Motor neuron (in vitro differentiated cells): ENCODE results near the gene CYB561D2. TPM values are rescaled to one million over a fixed set of nuclear protein-coding genes. Genes with fewer than 3 reads are reported as not detected.

Source experiments
- ATAC-seq, 8 experiments: fragments of 200-7000 bp; cut with Tn5 transposase; replicated peaks in 6 of 8; 2 replicates each; pipeline ENCODE4 v1.8.0; 2021; ENCODE audit warnings: mild to moderate bottlenecking in 8 of 8, moderate library complexity in 8 of 8
- H3K27ac ChIP-seq, 2 donors: fragments of 250-450 bp; sonication (Bioruptor Pico); 2 replicates each; pipeline ENCODE4 v1.9.0; 2021; ENCODE audit warnings: antibody characterized with exemption in 2 of 2, mild to moderate bottlenecking in 2 of 2, moderate library complexity in 1 of 2
- H3K4me1 ChIP-seq, 2 donors: fragments of 250-450 bp; sonication (Bioruptor Pico); replicated peaks in 1 of 2; 2 replicates each; pipeline ENCODE4 v1.6.1; 2021; ENCODE audit warnings: antibody characterized with exemption in 2 of 2, mild to moderate bottlenecking in 2 of 2, moderate library complexity in 1 of 2
- H3K4me3 ChIP-seq, 5 donors: fragments of 250-450 bp; sonication (Bioruptor Pico); 2 replicates each; pipeline ENCODE4 v1.9.0; 2021; ENCODE audit warnings: antibody characterized with exemption in 5 of 5, mild to moderate bottlenecking in 5 of 5, moderate library complexity in 4 of 5
- WGBS, 10 experiments: fragments of 450-650 bp; shearing (Covaris generic); methylation state at CpG; one replicate each; pipeline ENCODE4 v1.0.0; 2022; 5-methylcytosine and 5-hydroxymethylcytosine counted together
- in situ Hi-C, 9 experiments: fragments of 400-800 bp; cut with MboI; loops; one replicate each; pipeline ENCODE4 v1.15.0; 2021; ENCODE audit warnings: low sequenced_read_pairs in 9 of 9, low pct_unique_long_range_greater_than_20kb in 2 of 9; ENCODE audit not compliant: unreplicated experiment in 9 of 9
- total RNA-seq, 8 experiments: library from RNA; unstranded; fragments of 300-600 nt; gene quantifications; 2 replicates each; pipeline versions ENCODE4 v1.2.3 to v1.2.4, GENCODE V29; 2022

Gene CYB561D2
- total RNA-seq, 8 experiments from 2014 or later = 12.7 to 28.7 (median 19.0) TPM

- no peak overlapping the region for H3K4me3 ChIP-seq
- WGBS, 10 experiments = 7 to 41% (median 20%) methylated on average over 1 to 3 of the region's 5 CpGs; no CpG with 5 or more reads in 6 of the 10 experiments
- ATAC-seq = peak in 2 of 8 experiments; percentile 73 to 77
- no peak overlapping the region for H3K27ac ChIP-seq
- peaks cover 6 to 16% of the 10 kb centered on the region in 2 donors for H3K4me1 ChIP-seq
- in situ Hi-C loops = no loop called here
Observed at GRCh38 chr3:50401978-50402595, 51.4 kb downstream of the CYB561D2 start.

Other genes starting within 250 kb of the CYB561D2 start
- gene SEMA3F, start 195.5 kb upstream of the CYB561D2 start, total RNA-seq = 1 to 10 TPM in 7 of 8 experiments, under 1 TPM in 1; 0.61 to 8.5 (median 3.1) TPM
- under 1 TPM in 4 of 8 experiments, not detected in 4; 0.27 to 0.66 (median 0.34) TPM for gene GNAT1, start 159.3 kb upstream of the CYB561D2 start, total RNA-seq
- gene SLC38A3, start 145.6 kb upstream of the CYB561D2 start, total RNA-seq = 1 to 10 TPM in 3 of 8 experiments, under 1 TPM in 5; 0.46 to 9.0 (median 0.85) TPM
- gene GNAI2, start 114.7 kb upstream of the CYB561D2 start, total RNA-seq = 100 to 1,000 TPM in 4 of 8 experiments, 10 to 100 TPM in 4; 65.9 to 163 (median 100) TPM
- gene SEMA3B, start 81.7 kb upstream of the CYB561D2 start, total RNA-seq = 10 to 100 TPM in 3 of 8 experiments, 1 to 10 TPM in 5; 2.0 to 20.8 (median 6.9) TPM
- gene LSMEM2, start 71.8 kb upstream of the CYB561D2 start, total RNA-seq = 1 to 10 TPM in 2 of 8 experiments, under 1 TPM in 5, not detected in 1; 0.36 to 2.6 (median 0.54) TPM
- 100 to 1,000 TPM in 1 of 8 experiments, 10 to 100 TPM in 7; 13.3 to 111 (median 24.8) TPM for gene IFRD2, start 58.4 kb upstream of the CYB561D2 start, total RNA-seq
- 1 to 10 TPM; 2.0 to 4.7 (median 3.1) TPM for gene HYAL3, start 51.5 kb upstream of the CYB561D2 start, total RNA-seq
- gene NAA80, start 51.5 kb upstream of the CYB561D2 start, total RNA-seq = 1 to 10 TPM; 2.7 to 8.8 (median 5.1) TPM
- gene HYAL1, start 47.3 kb upstream of the CYB561D2 start, total RNA-seq = 10 to 100 TPM in 2 of 8 experiments, 1 to 10 TPM in 3, under 1 TPM in 3; 0.63 to 35.4 (median 1.2) TPM
- 10 to 100 TPM; 18.9 to 44.3 (median 27.0) TPM for gene HYAL2, start 28.1 kb upstream of the CYB561D2 start, total RNA-seq
- gene TUSC2, start 22.6 kb upstream of the CYB561D2 start, total RNA-seq = 10 to 100 TPM; 15.5 to 36.9 (median 26.1) TPM
- 10 to 100 TPM; 14.0 to 21.3 (median 18.0) TPM for gene RASSF1, start 10.0 kb upstream of the CYB561D2 start, total RNA-seq
- 10 to 100 TPM in 2 of 8 experiments, 1 to 10 TPM in 5, under 1 TPM in 1; 0.76 to 91.1 (median 2.2) TPM for gene ZMYND10, start 5.1 kb upstream of the CYB561D2 start, total RNA-seq
- gene NPRL2, start 87 bp upstream of the CYB561D2 start, total RNA-seq = 10 to 100 TPM; 17.9 to 90.8 (median 28.9) TPM
- 10 to 100 TPM; 17.2 to 66.1 (median 27.7) TPM for gene TMEM115, start 8.7 kb downstream of the CYB561D2 start, total RNA-seq
- gene CACNA2D2, start 152.8 kb downstream of the CYB561D2 start, total RNA-seq = 1 to 10 TPM; 1.7 to 8.5 (median 7.2) TPM
- gene C3orf18, start 216.9 kb downstream of the CYB561D2 start, total RNA-seq = 10 to 100 TPM in 5 of 8 experiments, 1 to 10 TPM in 3; 7.4 to 12.3 (median 10.7) TPM
- gene HEMK1, start 218.7 kb downstream of the CYB561D2 start, total RNA-seq = 10 to 100 TPM in 7 of 8 experiments, 1 to 10 TPM in 1; 9.5 to 25.5 (median 15.6) TPM